Measurements from ENCODE around the gene DNAH17. TPM values are rescaled to one million over a fixed set of nuclear protein-coding genes. Genes with fewer than 3 reads are reported as not detected.

DNAH17 gene
- polyA plus RNA-seq, 1 experiment: not detected

GRCh38 chr17:78437508-78438169 is 139.6 kb downstream of the DNAH17 start:
- CTCF ChIA-PET: interaction anchor here (0.8 to 0.9 kb wide), 2 partner anchors 13 to 272 kb away, joined by 3 read pairs; no protein-coding TSS in a partner anchor

GRCh38 chr17:78435330-78436005 is 141.7 kb downstream of the DNAH17 start:
- ChIA-PET POLR2A (no interaction called here), CTCF (interaction anchor here (1.0 to 1.9 kb wide), 2 partner anchors 13 to 273 kb away, joined by 3 to 6 read pairs; no protein-coding TSS in a partner anchor)
- H3K27me3 ChIP-seq (ENCODE audit: control insufficient read depth, insufficient read depth, low read length): peaks cover 2% of the 10 kb centered on the region
- no peak for TF ChIP-seq CTCF (IDR thresholded peaks at IDR 0.05; ENCODE audit: low read depth, low read length)
- H3K27ac ChIP-seq (ENCODE audit: low read depth, low read length): no peak overlapping the region
- H3K9me3 ChIP-seq (ENCODE audit: control insufficient read depth, insufficient read depth, low read length): no peaks in the 10 kb centered on the region; the same call in 1 of the 2 replicates
- no peak for DNase-seq (ENCODE audit: low read depth, low spot score)
- H3K4me3 ChIP-seq (ENCODE audit: low read depth, low read length): no peak overlapping the region

More at GRCh38 chr17:78437508-78438169, 139.6 kb downstream of the DNAH17 start:
- DNase-seq (ENCODE audit: low read depth, low spot score): no peak
- H3K9me3 ChIP-seq (ENCODE audit: control insufficient read depth, insufficient read depth, low read length): no peaks in the 10 kb centered on the region; the same call in 1 of the 2 replicates
- no peak overlapping the region for H3K4me3 ChIP-seq (ENCODE audit: low read depth, low read length)
- no peak for TF ChIP-seq CTCF (IDR thresholded peaks at IDR 0.05; ENCODE audit: low read depth, low read length)
- no peak overlapping the region for H3K27ac ChIP-seq (ENCODE audit: low read depth, low read length)
- POLR2A ChIA-PET: no interaction called here
- peaks cover 6% of the 10 kb centered on the region for H3K27me3 ChIP-seq (ENCODE audit: control insufficient read depth, insufficient read depth, low read length)

GRCh38 chr17:78434455-78435329 is 142.5 kb downstream of the DNAH17 start:
- Histone ChIP-seq H3K27ac (ENCODE audit: low read depth, low read length) (no peak overlapping the region), H3K4me3 (ENCODE audit: low read depth, low read length) (no peak overlapping the region), H3K9me3 (ENCODE audit: control insufficient read depth, insufficient read depth, low read length) (no peaks in the 10 kb centered on the region; the same call in 1 of the 2 replicates), H3K27me3 (ENCODE audit: control insufficient read depth, insufficient read depth, low read length) (no peaks in the 10 kb centered on the region)
- POLR2A ChIA-PET: no interaction called here
- CTCF ChIA-PET: interaction anchor here (0.5 to 1.9 kb wide), 2 partner anchors 13 to 23 kb away, joined by 4 to 6 read pairs; no protein-coding TSS in a partner anchor
- no peak for TF ChIP-seq CTCF (IDR thresholded peaks at IDR 0.05; ENCODE audit: low read depth, low read length)
- DNase-seq (ENCODE audit: low read depth, low spot score): no peak

- ChIA-PET POLR2A (no interaction called here), CTCF (interaction anchor here (0.5 to 1.9 kb wide), 2 partner anchors 12 to 22 kb away, joined by 4 to 6 read pairs; no protein-coding TSS in a partner anchor)
- Histone ChIP-seq H3K27ac (ENCODE audit: low read depth, low read length) (no peak overlapping the region), H3K4me3 (ENCODE audit: low read depth, low read length) (no peak overlapping the region), H3K27me3 (ENCODE audit: control insufficient read depth, insufficient read depth, low read length) (no peaks in the 10 kb centered on the region), H3K9me3 (ENCODE audit: control insufficient read depth, insufficient read depth, low read length) (no peaks in the 10 kb centered on the region; the same call in 1 of the 2 replicates)
- no peak for DNase-seq (ENCODE audit: low read depth, low spot score)
- TF ChIP-seq CTCF (IDR thresholded peaks at IDR 0.05; ENCODE audit: low read depth, low read length): no peak
Measured at GRCh38 chr17:78433780-78434335, 143.3 kb downstream of the DNAH17 start.
